ENCODE results near the gene PLCB4.

DNA sequence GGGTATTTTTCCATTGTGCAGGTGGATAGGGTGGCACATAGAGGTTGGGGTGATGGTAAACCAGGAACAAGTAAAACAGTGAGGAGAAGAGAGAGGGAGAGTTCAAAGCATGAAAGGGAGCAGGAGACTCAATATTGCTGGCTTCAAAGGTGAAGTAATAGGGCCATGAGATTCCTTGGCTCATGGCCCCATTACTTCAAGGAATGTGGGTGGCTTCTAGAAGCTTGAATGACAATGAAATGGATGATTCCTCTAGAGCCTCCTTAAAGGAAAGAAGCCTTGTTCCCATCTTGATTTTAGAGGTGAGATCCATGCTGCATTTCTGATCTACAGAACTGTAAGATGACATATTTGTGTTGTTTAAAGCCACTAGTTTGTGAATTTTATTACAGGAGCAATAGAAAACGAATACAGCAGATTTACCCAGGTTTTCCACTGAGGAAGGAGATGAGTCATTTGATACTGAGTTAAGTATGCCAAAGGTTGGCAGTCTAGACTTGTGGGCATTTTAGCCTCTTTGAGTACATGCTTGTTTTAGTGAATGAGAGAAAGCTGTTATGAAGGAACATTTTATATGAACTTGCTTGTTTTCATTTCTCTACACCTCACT is 110.4 kb downstream of the PLCB4 start:
- TF ChIP-seq POLR2A (IDR thresholded peaks at IDR 0.05; ENCODE audit: low read depth, low read length) (no peak), POLR2AphosphoS5 (IDR thresholded peaks at IDR 0.05; ENCODE audit: low read depth, low read length) (no peak), TAF1 (IDR thresholded peaks at IDR 0.05; ENCODE audit: low read depth, low read length) (no peak), POU2F2 (IDR thresholded peaks at IDR 0.05; ENCODE audit: low read depth, low read length) (no peak), SPI1 (IDR thresholded peaks at IDR 0.05; ENCODE audit: low read depth, low read length) (no peak), PAX5 (IDR thresholded peaks at IDR 0.05; ENCODE audit: insufficient read depth, low read length, severe bottlenecking) (no peak)
